Dermis microvascular lymphatic vessel endothelial cell (primary cell): Measurements from ENCODE around the gene LYPLA2. TPM values are rescaled to one million over a fixed set of nuclear protein-coding genes. Genes with fewer than 3 reads are reported as not detected.
A peak's percentile ranks its signal among the peaks of the same experiment; 100 is the strongest.
"Not testable (repeated sequence)": the region's sequence is repeated elsewhere in the genome, so short reads cannot be mapped to it uniquely, and the experiment has no call there.

ENCODE experiments used
- DNase-seq, 2 donors: peaks; one replicate each; pipeline versions ENCODE4 v3.0.0 to v3.0.0-alpha.2; 2010; ENCODE audit warnings: low read depth in 2 of 2
- total RNA-seq: library from RNA; depleted of rRNA; stranded (reverse); fragments of >200 nt; gene quantifications from 2 replicates; pipeline ENCODE4 v1.2.1, GENCODE V29; 2014

Gene LYPLA2
- total RNA-seq, 1 donor from 2014 or later: 113 TPM

GRCh38 chr1:23800400-23801337 is 9.7 kb downstream of the LYPLA2 start, which contains the start of gene GALE:
Gene GALE (minus strand): TSS chr1:23800754. CDS start chr1:23799007, 1,747 bp downstream.
- DNase-seq: peak; percentile 89 to 96

DNA sequence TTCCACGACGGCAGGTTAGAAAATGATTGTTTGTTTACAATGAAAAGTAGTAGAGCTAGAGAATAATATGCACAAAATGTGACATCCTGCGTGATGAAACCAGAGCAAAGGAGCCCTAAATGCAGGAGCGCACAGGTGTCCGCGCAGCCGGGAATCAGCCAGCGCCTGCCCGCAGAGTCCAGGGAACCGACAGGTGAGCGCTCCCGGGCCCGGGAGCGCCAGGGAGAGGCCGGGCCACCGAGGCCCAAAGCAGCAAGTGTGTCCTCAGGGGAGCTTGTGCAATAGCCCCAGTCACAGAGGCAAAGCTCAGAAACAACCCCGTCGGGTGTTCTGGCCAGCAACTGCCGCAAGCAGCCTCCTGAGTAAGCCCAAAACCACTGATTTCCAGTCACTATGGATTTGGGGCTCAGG is 10.4 kb downstream of the LYPLA2 start:
- DNase-seq: no peak

DNA sequence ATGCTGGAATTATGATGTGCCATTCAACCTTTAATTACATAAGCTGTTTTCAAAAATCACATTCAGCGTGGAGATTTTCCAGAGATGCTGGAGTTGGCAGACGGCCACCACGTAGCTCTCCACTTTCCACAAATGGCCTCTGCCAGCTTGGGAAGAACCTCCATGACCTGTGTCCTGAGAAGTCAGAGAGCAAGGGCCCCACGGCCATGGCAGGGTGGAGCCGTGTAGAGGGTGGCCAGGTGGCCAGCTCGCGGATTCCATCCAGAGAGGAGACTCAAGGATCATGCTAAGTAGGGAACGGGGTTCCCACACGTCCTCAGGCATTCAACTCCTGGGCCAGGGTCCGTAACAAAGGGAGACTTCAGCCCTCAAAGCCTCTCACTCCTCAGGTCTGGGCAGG is 10.9 kb downstream of the LYPLA2 start:
- no peak for DNase-seq

GRCh38 chr1:23802809-23803342 is 11.9 kb downstream of the LYPLA2 start:
- DNase-seq: not testable (repeated sequence)

GRCh38 chr1:23803674-23804073 is 12.7 kb downstream of the LYPLA2 start:
- DNase-seq: no peak

DNA sequence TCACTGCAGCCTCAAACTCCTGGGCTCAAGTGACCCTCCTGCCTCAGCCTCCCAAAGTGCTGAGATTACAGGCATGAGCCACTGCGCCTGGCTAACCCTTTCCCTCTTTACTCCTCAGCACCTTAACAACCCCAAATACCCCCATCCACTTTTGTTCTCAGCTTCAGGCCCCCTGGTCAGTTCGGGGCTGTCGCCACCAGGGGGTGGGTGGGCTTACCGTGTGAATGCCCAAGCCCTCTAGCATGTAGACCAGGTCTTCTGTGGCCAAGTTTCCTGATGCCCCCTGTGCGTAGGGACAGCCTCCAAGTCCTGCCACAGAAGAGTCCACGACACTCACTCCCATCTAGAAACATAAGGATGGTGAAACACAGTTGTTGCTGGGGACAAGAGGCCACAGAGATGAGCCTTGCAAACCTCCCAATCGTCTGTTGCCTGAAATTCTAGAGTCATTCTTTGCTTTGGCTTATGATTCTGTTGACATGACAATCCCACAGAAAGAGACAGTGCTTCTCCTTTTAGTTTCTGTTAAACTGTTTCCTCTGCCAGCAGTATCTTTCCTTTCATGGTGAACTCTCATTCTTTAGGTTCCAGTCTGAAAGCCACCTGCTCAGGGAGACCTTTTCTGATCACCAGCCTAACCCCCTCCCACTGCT is 13.4 kb downstream of the LYPLA2 start:
- DNase-seq: no peak

- DNase-seq: no peak
These were observed 14.1 kb downstream of the LYPLA2 start for GRCh38 chr1:23805025-23805424.

DNA sequence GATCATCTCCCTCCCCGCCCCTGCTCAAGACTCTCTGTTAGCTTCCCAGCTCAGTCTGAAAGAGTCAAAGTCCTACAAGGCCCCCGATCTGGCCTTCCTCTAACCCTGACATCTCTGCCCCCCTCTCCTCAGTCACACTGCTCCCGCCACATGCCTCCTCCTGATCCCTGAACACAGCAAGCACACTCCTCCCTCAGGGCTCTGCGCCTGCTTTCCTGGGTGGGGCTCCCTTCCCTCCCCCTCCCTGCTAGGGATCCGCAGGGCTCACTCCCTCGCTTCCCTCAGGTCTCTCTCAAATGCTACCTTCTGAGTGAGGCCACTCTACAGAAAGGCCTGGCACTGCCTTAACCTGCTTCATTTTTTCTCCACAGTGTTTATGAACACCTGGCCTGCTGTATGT is 15.3 kb downstream of the LYPLA2 start:
- DNase-seq: no peak

DNA sequence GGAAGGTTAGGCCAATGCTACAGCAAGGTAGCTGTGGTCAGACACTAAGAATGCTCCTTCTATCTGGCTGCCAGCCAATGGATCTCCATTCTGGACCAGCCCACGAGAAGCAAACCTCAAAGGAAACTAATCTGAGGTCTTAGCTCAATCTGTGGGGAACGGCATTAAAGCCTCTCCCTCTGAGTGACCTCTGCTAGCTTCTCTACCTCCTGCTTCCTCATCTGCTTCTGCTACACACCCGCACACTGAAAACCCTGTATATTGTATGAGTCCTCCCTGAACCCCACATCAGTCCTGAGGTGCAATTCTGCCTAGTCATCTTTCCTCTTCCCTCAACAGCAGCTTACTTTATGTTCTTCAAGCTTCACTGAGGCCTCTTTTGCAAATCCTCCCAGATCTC is 16.5 kb downstream of the LYPLA2 start:
- DNase-seq: no peak

DNA sequence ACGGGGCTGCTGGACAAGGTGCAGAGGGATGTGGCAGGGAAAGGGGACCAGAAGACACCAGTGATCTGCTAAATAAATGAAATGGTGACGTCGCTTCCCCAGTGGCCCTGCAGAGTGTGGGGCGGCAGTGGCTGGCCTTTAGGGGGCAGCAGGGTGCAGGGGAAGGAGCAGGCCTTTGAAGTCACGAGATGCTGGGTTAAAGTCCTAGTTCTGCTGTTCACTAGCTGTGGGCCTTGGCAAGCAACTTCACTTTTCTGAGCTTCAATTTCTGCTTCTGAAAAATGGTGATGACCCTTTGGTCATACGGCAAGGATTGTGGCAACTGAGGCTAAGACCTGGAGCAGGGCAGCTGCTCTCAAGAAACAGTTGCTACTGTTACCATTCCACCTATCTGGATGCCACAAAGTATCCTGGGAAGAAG is 18.8 kb downstream of the LYPLA2 start:
- peak; percentile 42 to 77 for DNase-seq

GRCh38 chr1:23810818-23811540 is 20.0 kb downstream of the LYPLA2 start:
- DNase-seq: peak in 1 of 2 donors; percentile 57

GRCh38 chr1:23814016-23814415 is 23.1 kb downstream of the LYPLA2 start:
- DNase-seq: no peak

- DNase-seq: no peak
These were observed 25.4 kb downstream of the LYPLA2 start for GRCh38 chr1:23816361-23816760.

- DNase-seq: no peak
These were observed 26.0 kb downstream of the LYPLA2 start for GRCh38 chr1:23816906-23817305.

DNA sequence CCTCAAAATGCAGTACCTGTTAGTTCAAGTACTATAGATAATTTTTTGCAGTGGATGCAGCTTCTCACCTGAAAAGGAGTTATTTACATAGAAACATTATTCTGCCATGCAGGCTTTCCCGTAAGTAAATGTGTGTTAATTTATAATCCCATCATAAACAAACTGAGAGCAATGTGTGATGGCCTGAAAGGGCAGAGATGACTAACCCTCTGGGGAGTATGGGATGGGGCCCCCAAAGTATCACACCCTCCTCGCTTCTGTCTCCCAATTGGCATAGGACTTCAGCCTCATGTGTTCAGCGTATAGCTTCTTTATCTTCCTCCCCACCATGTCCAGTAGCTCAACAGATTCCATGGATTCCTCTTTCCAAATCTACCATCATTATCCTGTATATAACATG is 26.7 kb downstream of the LYPLA2 start:
- DNase-seq: no peak

- DNase-seq: no peak
These were observed 32.8 kb downstream of the LYPLA2 start for GRCh38 chr1:23823767-23824166.

GRCh38 chr1:23824711-23825075 is 33.7 kb downstream of the LYPLA2 start:
- no peak for DNase-seq

GRCh38 chr1:23825076-23825761 is 34.3 kb downstream of the LYPLA2 start, which contains the start of gene HMGCL:
Gene HMGCL (minus strand): TSS chr1:23825429. CDS start chr1:23825415, 14 bp downstream.
- peak; percentile 69 to 91 for DNase-seq

DNA sequence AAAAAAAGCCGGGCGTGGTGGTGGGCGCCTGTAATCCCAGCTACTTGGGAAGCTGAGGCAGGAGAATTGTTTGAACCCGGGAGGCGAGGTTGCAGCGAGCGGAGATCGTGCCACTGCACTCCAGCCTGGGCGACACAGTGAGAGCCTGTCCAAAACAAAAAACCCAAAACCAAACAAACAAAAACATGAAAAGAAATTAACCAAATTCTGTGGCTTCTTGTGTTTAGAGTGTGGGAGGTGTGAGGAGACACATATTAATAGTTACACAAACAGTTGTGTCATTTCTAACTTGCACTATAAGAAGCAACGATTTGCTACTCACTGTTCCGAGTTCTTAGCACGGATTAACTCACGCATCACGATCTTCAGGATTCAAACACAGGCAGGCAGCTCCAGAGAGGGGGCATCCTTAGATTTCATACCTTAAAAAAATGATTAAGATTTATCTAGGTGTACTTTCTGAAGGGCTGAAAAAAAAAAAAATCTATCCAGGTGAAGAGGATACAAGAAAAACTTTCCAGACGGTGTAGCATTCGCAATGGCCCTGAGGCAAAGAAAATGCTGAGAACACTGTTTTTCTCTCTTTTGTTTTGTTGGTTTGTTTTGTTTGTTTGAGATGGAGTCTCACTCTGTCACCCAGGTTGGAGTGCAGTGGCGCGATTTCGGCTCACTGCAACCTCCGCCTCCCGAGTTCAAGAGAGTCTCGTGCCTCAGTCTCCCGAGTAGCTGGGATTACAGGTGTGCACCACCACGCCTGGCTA is 35.0 kb downstream of the LYPLA2 start:
- no peak for DNase-seq

DNA sequence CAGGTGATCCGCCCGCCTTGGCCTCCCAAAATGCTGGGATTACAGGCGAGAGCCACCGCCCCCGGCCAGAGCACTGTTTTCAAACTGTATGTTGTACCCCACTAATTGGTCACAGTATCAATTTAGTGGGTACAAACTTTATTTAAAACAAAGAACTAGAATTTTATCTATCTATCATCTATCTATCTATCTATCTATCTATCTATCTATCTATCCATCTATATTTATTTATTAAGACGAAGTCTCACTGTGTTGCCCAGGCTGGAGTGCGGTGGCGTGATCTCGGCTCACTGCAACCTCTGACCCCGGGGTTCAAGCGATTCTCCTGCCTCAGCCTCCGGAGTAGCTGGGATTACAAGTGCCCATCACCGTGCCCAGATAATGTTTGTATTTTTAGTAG is 35.6 kb downstream of the LYPLA2 start:
- not testable (repeated sequence) for DNase-seq
